Karpas-422 (cell line): ENCODE measurements around the gene C16orf92. TPM values are rescaled to one million over a fixed set of nuclear protein-coding genes. Genes with fewer than 3 reads are reported as not detected.
A peak's percentile ranks its signal among the peaks of the same experiment; 100 is the strongest.
"Not testable (repeated sequence)": the region's sequence is repeated elsewhere in the genome, so short reads cannot be mapped to it uniquely, and the experiment has no call there.

Source experiments
- DNase-seq: peaks from one replicate; pipeline ENCODE4 v3.0.0-alpha.2; 2015
- H2AFZ ChIP-seq: fragments of 200-600 bp; sonication (generic); 2 replicates; pipeline ENCODE4 v1.6.1; 2014; ENCODE audit warnings: antibody characterized with exemption, low read length, mixed read lengths
- H3K27ac ChIP-seq: fragments of 200-600 bp; sonication (generic); 2 replicates; pipeline ENCODE4 v1.5.1; 2014; ENCODE audit warnings: mild to moderate bottlenecking, low read length, moderate library complexity
- H3K27me3 ChIP-seq: fragments of 200-600 bp; sonication (generic); 2 replicates; pipeline ENCODE4 v1.6.1; 2014; ENCODE audit warnings: low read length, mixed read lengths
- H3K36me3 ChIP-seq: fragments of 200-600 bp; sonication (generic); 2 replicates; pipeline ENCODE4 v1.6.1; 2014; ENCODE audit warnings: low read length, mixed read lengths; ENCODE audit not compliant: insufficient read depth
- H3K4me1 ChIP-seq: fragments of 200-600 bp; sonication (generic); 2 replicates; pipeline ENCODE4 v1.6.1; 2014; ENCODE audit warnings: mild to moderate bottlenecking, low read length, mixed read lengths
- H3K4me2 ChIP-seq: fragments of 200-600 bp; sonication (generic); 2 replicates; pipeline ENCODE4 v1.6.1; 2014; ENCODE audit warnings: low read length, low read depth, mild to moderate bottlenecking; ENCODE audit not compliant: poor library complexity, severe bottlenecking
- H3K4me3 ChIP-seq: fragments of 200-600 bp; sonication (generic); 2 replicates; pipeline ENCODE4 v1.5.1; 2014; ENCODE audit warnings: mild to moderate bottlenecking, antibody characterized with exemption, low read length, mixed read lengths
- H3K79me2 ChIP-seq: fragments of 200-600 bp; sonication (generic); 2 replicates; pipeline ENCODE4 v1.6.1; 2014; ENCODE audit warnings: mild to moderate bottlenecking, low read length, mixed read lengths
- H3K9ac ChIP-seq: fragments of 200-600 bp; sonication (generic); 2 replicates; pipeline ENCODE4 v1.6.0; 2014; ENCODE audit warnings: low read length
- H3K9me2 ChIP-seq: fragments of 200-600 bp; sonication (generic), shearing (Covaris generic); replicated peaks from 2 replicates; pipeline ENCODE4 v1.6.0; 2014; ENCODE audit warnings: mild to moderate bottlenecking, low read length, moderate library complexity; ENCODE audit not compliant: insufficient read depth
- H3K9me3 ChIP-seq: fragments of 300-700, 200-600 bp; sonication (generic); 2 replicates; pipeline ENCODE4 v1.6.1; 2014; ENCODE audit warnings: low read length, mixed read lengths
- H4K20me1 ChIP-seq: fragments of 200-600 bp; sonication (generic); 2 replicates; pipeline ENCODE4 v1.6.1; 2014; ENCODE audit warnings: mild to moderate bottlenecking, antibody characterized with exemption, low read length, low read depth; ENCODE audit not compliant: insufficient read depth
- total RNA-seq: library from RNA; depleted of rRNA; stranded (reverse); fragments of >200 nt; shearing (Covaris generic); gene quantifications from 2 replicates; pipeline ENCODE4 v1.2.3, GENCODE V29; 2014; ENCODE audit warnings: low replicate concordance

Gene C16orf92
- total RNA-seq, 1 experiment from 2014 or later: not detected

DNA sequence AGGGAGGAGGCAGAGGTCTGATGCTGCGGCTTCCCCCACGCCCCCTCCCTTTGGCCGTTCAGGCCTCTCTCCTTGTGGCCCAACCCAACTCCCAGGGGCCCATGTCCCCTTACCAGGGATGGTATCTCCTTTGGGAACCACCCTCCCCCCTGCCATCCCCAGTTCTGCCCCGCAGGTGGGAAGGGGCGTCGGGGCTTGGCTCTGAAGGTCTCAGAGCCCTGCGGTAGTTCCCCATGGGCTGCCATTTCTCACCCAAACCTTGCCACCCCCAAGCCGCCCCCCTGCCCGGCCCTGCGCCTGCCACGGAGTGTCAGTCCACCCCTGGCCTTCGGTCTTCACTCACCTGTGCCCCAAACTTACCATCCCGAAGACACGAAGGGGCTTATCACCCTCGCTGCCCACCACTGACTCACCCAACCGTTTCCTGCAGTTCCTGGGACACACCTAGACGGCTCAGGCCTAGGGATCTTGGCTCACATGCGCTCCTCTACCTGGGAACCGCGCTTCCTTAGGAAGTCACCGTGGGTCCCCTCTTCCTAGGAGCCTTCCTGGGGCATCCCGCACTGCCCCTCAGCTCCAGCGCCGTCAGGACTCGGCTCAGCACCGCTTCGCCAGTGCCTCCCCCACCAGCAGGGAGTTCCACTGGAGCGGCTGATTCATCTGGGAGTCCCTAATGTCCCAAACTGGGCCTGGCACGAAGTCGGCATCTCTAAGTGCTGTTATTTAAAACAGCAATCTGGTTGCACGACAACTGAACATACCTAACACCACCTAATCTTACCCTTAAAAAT lies 11.1 kb upstream of the C16orf92 start:
- Histone ChIP-seq H3K36me3 (no peaks in the 10 kb centered on the region), H3K4me3 (no peak overlapping the region; the same call in 1 of the 2 replicates), H4K20me1 (no peaks in the 10 kb centered on the region), H3K9ac (0 out of 2 replicates have a peak overlapping the region, but pooled peaks have one; percentile 30), H2AFZ (no peak overlapping the region), H3K9me2 (no peaks in the 10 kb centered on the region), H3K4me1 (peaks cover 6% of the 10 kb centered on the region), H3K27ac (no peak overlapping the region), H3K79me2 (no peaks in the 10 kb centered on the region), H3K27me3 (no peaks in the 10 kb centered on the region), H3K4me2 (no peak overlapping the region), H3K9me3 (no peaks in the 10 kb centered on the region)
- no peak for DNase-seq

DNA sequence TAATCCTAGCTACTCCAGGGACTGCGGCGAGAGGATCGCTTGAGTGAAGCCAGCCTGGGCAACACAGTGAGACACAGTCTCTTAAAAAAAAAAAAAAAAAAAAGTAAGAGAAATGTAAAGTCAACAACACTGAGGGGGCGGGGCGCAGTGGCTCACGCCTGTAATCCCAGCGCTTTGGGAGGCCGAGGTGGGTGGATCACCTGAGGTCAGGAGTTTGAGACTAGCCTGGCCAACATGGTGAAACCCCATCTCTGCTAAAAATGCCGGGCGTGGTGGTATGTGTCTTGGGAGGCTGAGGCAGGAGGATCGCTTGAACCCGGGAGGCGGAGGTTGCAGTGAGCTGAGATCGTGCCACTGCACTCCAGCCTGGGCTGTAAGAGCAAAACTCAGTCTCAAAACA lies 10.4 kb upstream of the C16orf92 start:
- not testable (repeated sequence) for H2AFZ ChIP-seq, H3K9me2 ChIP-seq, H3K27me3 ChIP-seq, H4K20me1 ChIP-seq, H3K9ac ChIP-seq, H3K36me3 ChIP-seq, H3K4me2 ChIP-seq, H3K4me3 ChIP-seq, DNase-seq, H3K79me2 ChIP-seq, H3K4me1 ChIP-seq, H3K27ac ChIP-seq, H3K9me3 ChIP-seq

GRCh38 chr16:30015450-30015849 lies 7.5 kb upstream of the C16orf92 start:
- not testable (repeated sequence) for H3K9ac ChIP-seq, H3K36me3 ChIP-seq, H3K79me2 ChIP-seq, H4K20me1 ChIP-seq, H3K4me3 ChIP-seq, H3K27me3 ChIP-seq, H3K27ac ChIP-seq, H2AFZ ChIP-seq, H3K9me2 ChIP-seq, H3K4me2 ChIP-seq, H3K4me1 ChIP-seq, H3K9me3 ChIP-seq, DNase-seq

- Histone ChIP-seq H3K4me1 (peaks cover 5% of the 10 kb centered on the region), H3K9me3 (no peaks in the 10 kb centered on the region), H3K4me2 (no peak overlapping the region), H3K79me2 (no peaks in the 10 kb centered on the region), H3K9ac (no peak overlapping the region), H2AFZ (no peak overlapping the region), H3K9me2 (no peaks in the 10 kb centered on the region), H3K36me3 (no peaks in the 10 kb centered on the region), H3K27ac (no peak overlapping the region), H3K27me3 (no peaks in the 10 kb centered on the region), H3K4me3 (no peak overlapping the region), H4K20me1 (no peaks in the 10 kb centered on the region)
- DNase-seq: no peak
Measured at GRCh38 chr16:30016555-30017276, 6.3 kb upstream of the C16orf92 start.

GRCh38 chr16:30017277-30017656 lies 5.7 kb upstream of the C16orf92 start:
- Histone ChIP-seq H3K36me3 (no peaks in the 10 kb centered on the region), H3K27me3 (no peaks in the 10 kb centered on the region), H3K4me3 (no peak overlapping the region), H2AFZ (no peak overlapping the region), H3K9me3 (no peaks in the 10 kb centered on the region), H3K9me2 (no peaks in the 10 kb centered on the region), H3K9ac (no peak overlapping the region), H3K4me1 (peaks cover 5% of the 10 kb centered on the region), H3K79me2 (no peaks in the 10 kb centered on the region), H3K4me2 (no peak overlapping the region), H3K27ac (no peak overlapping the region), H4K20me1 (no peaks in the 10 kb centered on the region)
- DNase-seq: no peak

GRCh38 chr16:30017937-30018336 lies 5.1 kb upstream of the C16orf92 start:
- DNase-seq, H4K20me1 ChIP-seq, H3K4me3 ChIP-seq, H3K4me2 ChIP-seq, H3K4me1 ChIP-seq, H3K9ac ChIP-seq, H3K79me2 ChIP-seq, H3K27me3 ChIP-seq, H3K36me3 ChIP-seq, H2AFZ ChIP-seq, H3K9me3 ChIP-seq, H3K9me2 ChIP-seq, H3K27ac ChIP-seq: not testable (repeated sequence)

- H3K9me2 ChIP-seq: no peaks in the 10 kb centered on the region
- H3K27me3 ChIP-seq: no peaks in the 10 kb centered on the region
- H3K36me3 ChIP-seq: no peaks in the 10 kb centered on the region
- H3K9me3 ChIP-seq: no peaks in the 10 kb centered on the region
- no peak overlapping the region for H3K4me3 ChIP-seq
- no peak overlapping the region for H3K4me2 ChIP-seq
- no peak overlapping the region for H3K9ac ChIP-seq
- no peak overlapping the region for H2AFZ ChIP-seq
- no peaks in the 10 kb centered on the region for H3K79me2 ChIP-seq
- H3K4me1 ChIP-seq: peaks cover 5% of the 10 kb centered on the region
- no peaks in the 10 kb centered on the region for H4K20me1 ChIP-seq
- DNase-seq: no peak
- no peak overlapping the region for H3K27ac ChIP-seq
Measured at GRCh38 chr16:30018731-30019158, 4.3 kb upstream of the C16orf92 start.

- Histone ChIP-seq H3K27ac (no peak overlapping the region), H3K27me3 (no peaks in the 10 kb centered on the region), H3K9me2 (no peaks in the 10 kb centered on the region), H3K36me3 (no peaks in the 10 kb centered on the region), H3K4me1 (peaks cover 5% of the 10 kb centered on the region), H3K9me3 (no peaks in the 10 kb centered on the region), H3K4me2 (no peak overlapping the region), H2AFZ (no peak overlapping the region), H3K9ac (no peak overlapping the region), H3K4me3 (no peak overlapping the region), H4K20me1 (no peaks in the 10 kb centered on the region), H3K79me2 (no peaks in the 10 kb centered on the region)
- DNase-seq: no peak
Measured at GRCh38 chr16:30023586-30023985, 588 bp downstream of the C16orf92 start.
